Esophagus muscularis mucosa (tissue), 4 donors: ENCODE results near the gene DNAH10. TPM values are rescaled to one million over a fixed set of nuclear protein-coding genes. Genes with fewer than 3 reads are reported as not detected.
A peak's percentile ranks its signal among the peaks of the same experiment; 100 is the strongest.

Experiments
- DNase-seq: peaks from one replicate; pipeline ENCODE4 v3.0.0-alpha.2; 2017; ENCODE audit errors: extremely low spot score
- H3K27ac ChIP-seq, 4 donors: fragments of 200-600 bp; sonication (generic); replicated peaks in 1 of 4; 1 replicate in 3 of 4; 2 replicates in 1 of 4; pipeline ENCODE4 v1.5.1; 2016 to 2019; ENCODE audit warnings: mild to moderate bottlenecking in 1 of 4
- H3K27me3 ChIP-seq, 4 donors: fragments of 200-600 bp; sonication (generic); one replicate each; pipeline versions ENCODE4 v1.5.1 to v1.6.0; 2016 to 2019
- H3K36me3 ChIP-seq, 4 donors: fragments of 200-600 bp; sonication (generic); one replicate each; pipeline ENCODE4 v1.5.1; 2016 to 2019
- H3K4me1 ChIP-seq, 4 donors: fragments of 200-600 bp; sonication (generic); one replicate each; pipeline ENCODE4 v1.5.1; 2016 to 2019
- H3K4me3 ChIP-seq, 4 donors: fragments of 200-600 bp; sonication (generic); 1 replicate in 2 of 4; 2 replicates in 2 of 4; pipeline ENCODE4 v1.5.1; 2016 to 2019; ENCODE audit warnings: mild to moderate bottlenecking in 4 of 4, moderate library complexity in 1 of 4
- H3K9me3 ChIP-seq, 4 donors: fragments of 200-600 bp; sonication (generic); 1 replicate in 3 of 4; 2 replicates in 1 of 4; pipeline ENCODE4 v1.5.1; 2016 to 2019
- EP300 ChIP-seq: sonication (generic); formaldehyde crosslinking; IDR thresholded peaks from one replicate; pipeline ENCODE4 v1.6.1; 2017; ENCODE audit warnings: antibody characterized with exemption
- POLR2A ChIP-seq: fragments of 450-650 bp; IDR thresholded peaks from one replicate; pipeline ENCODE4 v1.6.1; 2017; ENCODE audit warnings: antibody characterized with exemption, moderate library complexity, mild to moderate bottlenecking, low read depth
- POLR2AphosphoS5 ChIP-seq, 2 donors: sonication (generic); formaldehyde crosslinking; IDR thresholded peaks; one replicate each; pipeline ENCODE4 v1.6.1; 2017; ENCODE audit warnings: antibody characterized with exemption in 2 of 2
- WGBS: methylation state at CpG from one replicate; pipeline ENCODE4 v1.1.5; 2018; 5-methylcytosine and 5-hydroxymethylcytosine counted together
- intact Hi-C: fragments of 100-400 bp; cut with DNase I; formaldehyde crosslinking; loops from one replicate; pipeline ENCODE4 v1.15.1; 2023
- total RNA-seq, 4 donors: library from RNA; depleted of rRNA; stranded (reverse); fragments of >200 nt; gene quantifications; one replicate each; pipeline versions ENCODE4 v1.1.0 to v1.2.1, GENCODE V29; 2016
- TF ChIP-seq, protein P1 (sequence below), 3 experiments: fragments of 200-600 bp in 2 of 3; fragments of 450-650 bp in 1 of 3; sonication (generic) in 2 of 3; IDR thresholded peaks; one replicate each; pipeline ENCODE4 v1.5.1; 2017 to 2019; ENCODE audit warnings: antibody characterized with exemption in 3 of 3, mild to moderate bottlenecking in 2 of 3, moderate library complexity in 1 of 3

Gene DNAH10
- total RNA-seq, 4 donors from 2014 or later: 0.06 to 1.3 TPM; not detected in 2

DNA sequence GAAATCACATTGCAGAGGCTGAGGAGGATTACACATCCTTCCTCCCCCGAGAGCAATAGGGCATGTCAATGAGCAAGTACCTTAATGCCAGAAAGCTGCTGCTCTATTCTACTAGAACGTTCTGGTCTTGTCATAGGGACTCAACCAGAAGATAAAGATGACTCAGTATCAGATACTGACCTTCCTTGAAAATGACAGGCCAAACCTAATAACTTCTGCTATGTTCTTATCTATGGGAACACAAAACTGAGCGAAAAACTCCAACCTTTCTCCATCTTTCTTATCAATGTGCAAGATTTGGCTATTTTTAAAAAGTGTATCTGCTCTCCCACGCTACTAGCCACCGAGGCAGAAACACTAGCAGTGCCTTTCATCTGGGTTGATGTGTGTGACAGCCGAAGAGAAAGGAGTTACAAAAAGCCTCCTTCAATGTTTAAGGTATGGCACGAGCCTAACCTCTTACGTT, 205.1 kb downstream of the DNAH10 start:
- Histone ChIP-seq H3K4me1 (peaks cover 5 to 40% (median 25%) of the 10 kb centered on the region in 4 donors), H3K27ac (no peak overlapping the region), H3K27me3 (no peaks in the 10 kb centered on the region), H3K9me3 (no peaks in the 10 kb centered on the region), H3K4me3 (no peak overlapping the region), H3K36me3 (no peaks in the 10 kb centered on the region)
- intact Hi-C loops: no loop called here
- TF ChIP-seq EP300 (no peak), POLR2A (no peak), POLR2AphosphoS5 (IDR thresholded peaks at IDR 0.05) (no peak)
- TF ChIP-seq, protein P1, sequence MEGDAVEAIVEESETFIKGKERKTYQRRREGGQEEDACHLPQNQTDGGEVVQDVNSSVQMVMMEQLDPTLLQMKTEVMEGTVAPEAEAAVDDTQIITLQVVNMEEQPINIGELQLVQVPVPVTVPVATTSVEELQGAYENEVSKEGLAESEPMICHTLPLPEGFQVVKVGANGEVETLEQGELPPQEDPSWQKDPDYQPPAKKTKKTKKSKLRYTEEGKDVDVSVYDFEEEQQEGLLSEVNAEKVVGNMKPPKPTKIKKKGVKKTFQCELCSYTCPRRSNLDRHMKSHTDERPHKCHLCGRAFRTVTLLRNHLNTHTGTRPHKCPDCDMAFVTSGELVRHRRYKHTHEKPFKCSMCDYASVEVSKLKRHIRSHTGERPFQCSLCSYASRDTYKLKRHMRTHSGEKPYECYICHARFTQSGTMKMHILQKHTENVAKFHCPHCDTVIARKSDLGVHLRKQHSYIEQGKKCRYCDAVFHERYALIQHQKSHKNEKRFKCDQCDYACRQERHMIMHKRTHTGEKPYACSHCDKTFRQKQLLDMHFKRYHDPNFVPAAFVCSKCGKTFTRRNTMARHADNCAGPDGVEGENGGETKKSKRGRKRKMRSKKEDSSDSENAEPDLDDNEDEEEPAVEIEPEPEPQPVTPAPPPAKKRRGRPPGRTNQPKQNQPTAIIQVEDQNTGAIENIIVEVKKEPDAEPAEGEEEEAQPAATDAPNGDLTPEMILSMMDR (IDR thresholded peaks at IDR 0.05): no peak
- DNase-seq: no peak
- WGBS: 86% methylated on average over 7 of the region's 8 CpGs

DNA sequence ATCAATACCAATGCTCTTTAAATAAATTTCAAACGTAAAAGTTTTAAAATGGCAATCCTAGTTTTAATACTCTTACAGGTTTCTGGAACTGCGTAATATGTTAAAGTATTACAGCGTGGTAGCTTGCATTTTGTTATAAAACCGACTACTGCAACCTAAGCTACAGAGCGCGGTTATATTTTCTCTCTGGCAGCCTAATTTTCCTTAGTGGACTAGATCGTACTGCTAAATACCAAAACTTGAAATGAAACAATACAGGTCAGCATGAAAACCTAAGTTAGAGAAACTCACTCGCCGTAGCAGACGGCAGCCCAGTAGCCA, 209.3 kb downstream of the DNAH10 start:
- TF ChIP-seq POLR2AphosphoS5 (IDR thresholded peaks at IDR 0.05) (peak in 1 of 2 donors; percentile 64), POLR2A (no peak)
- peaks cover 0 to 11% (median 2%) of the 10 kb centered on the region in 4 donors for H3K36me3 ChIP-seq
- H3K4me1 ChIP-seq: peaks cover 15 to 55% (median 39%) of the 10 kb centered on the region in 4 donors
- no peak for DNase-seq
- WGBS: 24% methylated on average over 10 of the region's 10 CpGs
- intact Hi-C loops: loop anchor here (10.0 kb wide), 2 partner anchors 257 to 963 kb away; partner anchors contain the start of gene ATP6V0A2
- no peaks in the 10 kb centered on the region for H3K9me3 ChIP-seq
- peak overlapping the region; percentile 96 to 99 (median 98) for H3K27ac ChIP-seq
- H3K27me3 ChIP-seq: no peaks in the 10 kb centered on the region
- H3K4me3 ChIP-seq: peak overlapping the region; percentile 97 to 99 (median 97)

DNA sequence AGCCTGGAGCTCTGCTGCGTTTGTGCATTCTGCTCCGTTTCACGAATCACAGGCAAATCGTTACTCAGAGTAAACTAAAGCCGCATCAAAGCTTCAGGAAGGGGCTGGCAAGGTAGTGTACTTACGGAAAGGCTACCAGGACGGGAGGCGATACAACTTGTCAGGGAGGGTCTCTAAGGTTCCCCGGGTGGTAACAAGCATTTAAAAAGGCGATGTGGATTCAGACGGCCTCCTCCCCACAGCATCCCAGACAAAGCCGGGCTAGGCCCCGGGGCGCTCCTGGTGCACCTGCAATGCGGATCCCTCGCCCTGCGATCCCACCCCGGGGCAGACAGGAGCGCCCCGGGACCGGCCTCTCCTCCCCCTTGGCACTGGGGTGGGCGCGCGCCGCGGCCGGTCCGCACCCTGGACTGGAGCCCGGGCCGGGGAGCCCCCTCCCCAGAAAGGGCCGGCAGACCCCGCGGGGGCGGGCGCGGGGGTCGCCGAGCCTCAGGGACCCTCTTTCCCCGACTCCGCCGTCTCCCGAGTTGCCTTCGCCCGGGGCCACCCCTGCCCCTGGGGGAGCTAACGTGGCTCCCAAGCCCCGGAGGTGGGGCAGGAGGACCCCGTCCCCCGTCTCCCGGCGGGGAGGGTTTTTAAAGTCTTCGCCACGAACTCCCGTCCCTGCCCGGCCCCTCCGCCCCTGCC, 209.8 kb downstream of the DNAH10 start:
- H3K4me3 ChIP-seq: peak overlapping the region; percentile 97 to 99 (median 97)
- H3K27ac ChIP-seq: peak overlapping the region; percentile 96 to 99 (median 98)
- under 1% methylated on average over 11 of the region's 55 CpGs for WGBS
- no peak for TF ChIP-seq EP300
- peak in 1 of 2 donors; percentile 32 for TF ChIP-seq POLR2AphosphoS5 (IDR thresholded peaks at IDR 0.05)
- H3K4me1 ChIP-seq: peaks cover 15 to 55% (median 39%) of the 10 kb centered on the region in 4 donors
- H3K27me3 ChIP-seq: no peaks in the 10 kb centered on the region
- peaks cover 0 to 14% (median 5%) of the 10 kb centered on the region in 4 donors for H3K36me3 ChIP-seq
- no peaks in the 10 kb centered on the region for H3K9me3 ChIP-seq
- DNase-seq: peak; percentile 74
- intact Hi-C loops: loop anchor here (10.0 kb wide), 2 partner anchors 257 to 963 kb away; partner anchors contain the start of gene ATP6V0A2

DNA sequence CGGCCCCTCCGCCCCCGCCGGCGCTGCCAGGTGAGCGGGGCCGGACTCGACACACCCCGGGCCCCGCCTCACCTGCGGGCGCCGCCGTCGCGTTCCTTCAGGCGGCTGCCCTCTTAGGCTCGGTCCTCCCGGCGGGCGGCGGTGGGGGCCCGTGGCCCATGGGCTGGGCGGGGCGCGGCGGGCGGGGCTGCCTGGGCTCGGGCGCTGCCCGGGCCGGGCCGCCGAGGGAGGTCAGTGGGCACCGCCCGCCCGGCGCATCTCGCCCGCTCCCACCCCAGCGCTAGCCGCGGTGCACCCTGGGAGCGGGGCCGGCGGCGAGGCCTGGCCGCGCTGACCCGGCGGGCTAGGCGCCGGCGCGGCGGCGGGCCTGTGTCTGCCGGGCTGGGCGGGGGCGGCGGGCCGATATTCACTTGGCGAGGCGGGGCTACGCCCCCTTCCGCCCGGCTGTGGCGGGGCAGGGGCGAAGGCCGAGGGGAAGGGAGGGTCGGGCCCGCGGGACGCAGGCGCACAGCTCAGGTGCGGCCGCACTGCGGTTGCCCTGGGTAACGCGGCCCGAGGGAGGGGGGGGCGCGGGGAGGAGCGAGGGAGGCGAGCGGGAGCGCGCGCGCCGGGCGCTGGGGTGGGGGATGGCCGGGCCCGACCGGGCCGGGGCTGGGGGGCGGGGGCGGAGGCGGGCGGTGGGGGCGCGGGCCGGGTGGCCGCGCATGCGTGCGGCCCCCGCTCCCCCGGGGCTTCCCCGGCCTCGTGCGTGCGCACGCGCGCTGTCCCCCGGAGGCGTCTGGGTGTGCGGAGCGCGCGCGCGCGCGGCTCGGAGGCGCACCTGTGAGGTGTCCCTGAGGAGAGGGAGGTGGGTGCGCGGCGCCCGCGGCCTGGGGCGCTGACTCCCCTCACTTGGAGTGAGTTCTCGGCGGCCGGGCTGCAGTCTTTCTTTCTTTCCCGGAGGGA, 210.6 kb downstream of the DNAH10 start, which contains the start of the genes CCDC92 and ZNF664:
TSS of gene CCDC92 (minus strand) at position 375 of the 945 bp plus-strand sequence. CDS start 28,526 bp downstream, outside the sequence.
TSS of gene ZNF664 (plus strand) at position 759 of the 945 bp plus-strand sequence. CDS start 38,930 bp downstream, outside the sequence.
- H3K4me3 ChIP-seq: peak within 1 kb of the TSS; percentile 97 to 99 (median 97)
- no peaks in the 10 kb centered on the region for H3K9me3 ChIP-seq
- peaks cover 15 to 54% (median 39%) of the 10 kb centered on the region in 4 donors for H3K4me1 ChIP-seq
- peaks cover 0 to 14% (median 6%) of the 10 kb centered on the region in 4 donors for H3K36me3 ChIP-seq
- intact Hi-C loops: loop anchor here (10.0 kb wide), 2 partner anchors 258 to 962 kb away; partner anchors contain the start of gene ATP6V0A2
- TF ChIP-seq, protein P1 (IDR thresholded peaks at IDR 0.05): no peak
- TF ChIP-seq EP300: no peak
- peak; percentile 18 to 61 for TF ChIP-seq POLR2AphosphoS5 (IDR thresholded peaks at IDR 0.05)
- no peak for TF ChIP-seq POLR2A
- DNase-seq: peak; percentile 95
- H3K27ac ChIP-seq: peak within 1 kb of the TSS; percentile 96 to 99 (median 98)
- WGBS: under 1% methylated on average over 36 of the region's 138 CpGs
- no peaks in the 10 kb centered on the region for H3K27me3 ChIP-seq

DNA sequence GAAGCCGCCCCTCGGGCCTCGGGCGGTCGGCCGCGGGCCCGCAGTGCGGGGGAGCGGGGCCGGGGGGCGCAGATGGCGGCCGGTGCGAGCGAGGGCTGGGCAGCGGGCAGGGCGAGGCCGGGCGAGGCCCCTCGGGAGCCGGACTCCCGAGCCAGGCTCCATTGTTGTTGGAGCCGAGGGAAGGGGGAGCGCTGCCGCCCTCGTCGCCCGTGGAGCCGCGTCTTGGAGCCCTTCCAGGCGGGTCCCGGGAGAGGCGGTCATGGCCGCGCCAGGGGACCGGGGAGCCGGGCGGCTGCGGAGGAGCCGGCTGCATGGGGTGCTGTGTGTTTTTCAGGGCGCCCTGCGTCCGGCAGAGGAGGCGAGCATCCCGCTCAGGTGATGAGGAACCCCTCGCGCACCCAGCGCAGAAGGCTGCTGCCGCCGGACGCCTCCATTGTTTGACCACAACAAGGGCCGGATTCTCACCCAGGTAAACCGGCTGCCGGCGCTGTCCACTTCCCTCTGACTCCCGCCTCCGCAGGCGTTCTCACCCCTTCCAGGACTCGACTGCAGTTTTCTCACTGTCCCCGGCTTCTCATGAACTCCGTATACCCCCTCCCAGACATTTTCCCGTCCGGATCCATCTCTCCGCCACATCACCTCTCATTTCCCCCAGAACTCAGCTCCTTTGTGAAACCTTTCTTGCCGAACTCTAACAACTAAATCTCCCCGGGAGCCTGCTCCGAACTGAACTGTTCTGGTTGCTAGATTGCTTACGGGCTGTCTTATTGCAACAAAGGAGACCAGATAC, 211.6 kb downstream of the DNAH10 start:
- no peak for TF ChIP-seq POLR2A
- TF ChIP-seq, protein P1 (IDR thresholded peaks at IDR 0.05): no peak
- TF ChIP-seq EP300: no peak
- no peak for TF ChIP-seq POLR2AphosphoS5 (IDR thresholded peaks at IDR 0.05)
- intact Hi-C loops: loop anchor here (10.0 kb wide), 2 partner anchors 259 to 961 kb away; partner anchors contain the start of gene ATP6V0A2
- H3K27me3 ChIP-seq: no peaks in the 10 kb centered on the region
- H3K27ac ChIP-seq: peak overlapping the region; percentile 87 to 98 (median 96)
- H3K4me3 ChIP-seq: peak overlapping the region; percentile 97 to 99 (median 97)
- WGBS: 1% methylated on average over 47 of the region's 69 CpGs
- DNase-seq: peak; percentile 92
- no peaks in the 10 kb centered on the region for H3K9me3 ChIP-seq
- H3K4me1 ChIP-seq: peaks cover 15 to 46% (median 37%) of the 10 kb centered on the region in 4 donors
- H3K36me3 ChIP-seq: peaks cover 0 to 14% (median 6%) of the 10 kb centered on the region in 4 donors
